SK-N-SH treated with all-trans-retinoic acid at 6 μM for 48 hours (cell line): ENCODE measurements around the gene ZNF146.

Experiments
- ESRRG ChIP-seq: fragments of 250-450 bp; sonication (Bioruptor Pico); IDR thresholded peaks from 2 replicates; pipeline ENCODE4 v1.6.1; 2021; ENCODE audit warnings: mild to moderate bottlenecking
- ZNF70 ChIP-seq: fragments of 450-650 bp; formaldehyde crosslinking; IDR thresholded peaks from 2 replicates; pipeline ENCODE4 v1.5.0; 2020; ENCODE audit warnings: mild to moderate bottlenecking, moderate library complexity

GRCh38 chr19:36259211-36259610 lies 44.3 kb downstream of the ZNF146 start:
- TF ChIP-seq ZNF70 (CRISPR knock-in tag) (no peak), ESRRG (CRISPR knock-in tag) (no peak)
